22Rv1 (cell line): ENCODE data around the gene NAV2.

Experiments
- H3K27ac ChIP-seq: fragments of 450-650 bp; 2 replicates; pipeline ENCODE4 v1.5.1; 2017
- ZFX ChIP-seq: fragments of 450-650 bp; IDR thresholded peaks from 2 replicates; pipeline ENCODE4 v1.6.1; 2017; ENCODE audit warnings: antibody characterized with exemption, borderline replicate concordance
- TF ChIP-seq, protein P1 (sequence below): fragments of 450-650 bp; IDR thresholded peaks from 2 replicates; pipeline ENCODE4 v1.5.1; 2017; ENCODE audit warnings: mild to moderate bottlenecking

The NAV2 gene

GRCh38 chr11:19876750-19877149 lies 164.1 kb downstream of the NAV2 start:
- no peak overlapping the region for H3K27ac ChIP-seq
- TF ChIP-seq, protein P1, sequence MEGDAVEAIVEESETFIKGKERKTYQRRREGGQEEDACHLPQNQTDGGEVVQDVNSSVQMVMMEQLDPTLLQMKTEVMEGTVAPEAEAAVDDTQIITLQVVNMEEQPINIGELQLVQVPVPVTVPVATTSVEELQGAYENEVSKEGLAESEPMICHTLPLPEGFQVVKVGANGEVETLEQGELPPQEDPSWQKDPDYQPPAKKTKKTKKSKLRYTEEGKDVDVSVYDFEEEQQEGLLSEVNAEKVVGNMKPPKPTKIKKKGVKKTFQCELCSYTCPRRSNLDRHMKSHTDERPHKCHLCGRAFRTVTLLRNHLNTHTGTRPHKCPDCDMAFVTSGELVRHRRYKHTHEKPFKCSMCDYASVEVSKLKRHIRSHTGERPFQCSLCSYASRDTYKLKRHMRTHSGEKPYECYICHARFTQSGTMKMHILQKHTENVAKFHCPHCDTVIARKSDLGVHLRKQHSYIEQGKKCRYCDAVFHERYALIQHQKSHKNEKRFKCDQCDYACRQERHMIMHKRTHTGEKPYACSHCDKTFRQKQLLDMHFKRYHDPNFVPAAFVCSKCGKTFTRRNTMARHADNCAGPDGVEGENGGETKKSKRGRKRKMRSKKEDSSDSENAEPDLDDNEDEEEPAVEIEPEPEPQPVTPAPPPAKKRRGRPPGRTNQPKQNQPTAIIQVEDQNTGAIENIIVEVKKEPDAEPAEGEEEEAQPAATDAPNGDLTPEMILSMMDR = no peak
- no peak for TF ChIP-seq ZFX

- no peak overlapping the region for H3K27ac ChIP-seq
Observed at GRCh38 chr11:19878520-19878919, 165.9 kb downstream of the NAV2 start.

GRCh38 chr11:19879307-19880087 lies 166.9 kb downstream of the NAV2 start:
- no peak overlapping the region for H3K27ac ChIP-seq
- TF ChIP-seq, protein P1 = no peak
- no peak for TF ChIP-seq ZFX

More at GRCh38 chr11:19878520-19878919, 165.9 kb downstream of the NAV2 start:
- TF ChIP-seq, protein P1 = no peak
- no peak for TF ChIP-seq ZFX

- TF ChIP-seq, protein P1 = no peak
- TF ChIP-seq ZFX = no peak
- no peak overlapping the region for H3K27ac ChIP-seq
Observed at GRCh38 chr11:19880088-19880345, 167.4 kb downstream of the NAV2 start.

DNA sequence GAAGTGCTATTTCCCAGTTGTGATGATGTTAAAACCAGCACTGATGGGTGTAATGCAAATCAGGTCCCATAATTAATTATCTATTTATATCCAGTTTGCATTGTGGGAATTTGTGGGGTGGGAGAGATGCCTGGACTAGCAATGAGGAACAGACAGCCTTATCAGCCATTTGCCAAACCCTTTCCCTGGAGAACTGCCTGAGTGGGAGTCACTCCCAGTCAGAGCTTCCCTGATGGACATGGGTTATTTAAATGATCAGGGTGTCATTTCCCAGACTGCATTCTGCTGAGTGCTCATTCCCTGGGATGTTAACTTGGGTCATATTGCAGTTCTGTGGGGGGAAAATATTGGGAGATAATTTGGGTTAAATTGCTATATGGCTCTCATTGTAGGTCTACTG lies 168.5 kb downstream of the NAV2 start:
- no peak overlapping the region for H3K27ac ChIP-seq
- TF ChIP-seq ZFX = no peak
- TF ChIP-seq, protein P1 = no peak

DNA sequence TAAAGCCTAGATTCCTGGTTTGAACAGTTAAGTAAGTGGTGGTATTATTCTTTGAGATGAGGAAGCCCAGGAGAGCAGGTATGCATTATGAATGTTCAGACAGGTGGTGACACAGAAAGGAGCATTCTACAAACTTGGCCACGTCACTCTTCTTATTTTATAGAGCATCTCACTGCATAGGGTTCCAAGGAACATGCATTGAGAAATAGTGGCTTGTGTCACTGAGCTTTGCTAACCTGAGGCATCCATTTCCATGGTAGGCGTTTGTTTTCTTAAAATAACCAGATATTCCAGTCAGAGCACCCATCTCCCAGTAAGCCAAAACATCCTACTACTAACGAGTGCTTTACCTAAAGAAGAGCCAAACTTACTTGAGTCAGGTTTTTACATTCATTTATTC lies 169.7 kb downstream of the NAV2 start:
- TF ChIP-seq, protein P1 = no peak
- no peak for TF ChIP-seq ZFX
- H3K27ac ChIP-seq = no peak overlapping the region

DNA sequence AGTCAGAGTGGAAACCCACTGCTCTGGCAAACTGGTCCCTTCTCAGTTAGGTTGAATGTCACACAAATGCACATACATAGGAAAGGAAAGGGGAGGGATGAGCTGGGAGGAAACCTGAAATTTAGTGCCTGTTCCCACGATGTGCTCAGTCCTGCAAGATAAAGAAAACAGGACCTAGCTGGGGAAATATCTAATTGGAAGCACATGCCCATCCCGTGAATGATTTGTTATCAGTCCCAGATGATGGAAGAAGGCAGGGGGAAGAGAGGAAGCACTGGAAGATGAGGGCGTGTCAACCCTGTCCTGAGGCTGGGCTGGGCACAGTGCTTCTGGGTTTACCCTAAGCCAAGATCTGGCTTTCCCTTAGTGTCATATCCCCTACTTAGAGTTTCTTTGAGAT lies 173.9 kb downstream of the NAV2 start:
- no peak overlapping the region for H3K27ac ChIP-seq
- TF ChIP-seq, protein P1 = no peak
- no peak for TF ChIP-seq ZFX
